UCSD-AML1 (cell line): ENCODE measurements around the gene CLEC2D.
"Not testable (repeated sequence)": the region's sequence is repeated elsewhere in the genome, so short reads cannot be mapped to it uniquely, and the experiment has no call there.

Source experiments
- DNase-seq: peaks from one replicate; lab custom pipeline; 2025; ENCODE audit not compliant: unreplicated experiment; lab: John Stamatoyannopoulos, UW

CLEC2D gene

GRCh38 chr12:9725213-9725870 lies 55.8 kb downstream of the CLEC2D start:
- DNase-seq, result no peak

GRCh38 chr12:9727813-9728212 lies 58.3 kb downstream of the CLEC2D start:
- no peak for DNase-seq

GRCh38 chr12:9729082-9729481 lies 59.6 kb downstream of the CLEC2D start:
- DNase-seq, result no peak

GRCh38 chr12:9730011-9730410 lies 60.5 kb downstream of the CLEC2D start:
- no peak for DNase-seq

- DNase-seq, result peak; percentile 50
Measured at GRCh38 chr12:9730591-9730990, 61.1 kb downstream of the CLEC2D start.

- DNase-seq, result no peak
Measured at GRCh38 chr12:9731393-9731792, 61.9 kb downstream of the CLEC2D start.

- no peak for DNase-seq
Measured at GRCh38 chr12:9731797-9732196, 62.3 kb downstream of the CLEC2D start.

GRCh38 chr12:9732921-9733461 lies 63.5 kb downstream of the CLEC2D start, which contains the start of gene CLECL1:
CLECL1 (minus strand) TSS chr12:9733097.
- DNase-seq, result no peak

GRCh38 chr12:9735601-9736000 lies 66.1 kb downstream of the CLEC2D start:
- DNase-seq, result no peak

- no peak for DNase-seq
Measured at GRCh38 chr12:9736936-9737705, 67.6 kb downstream of the CLEC2D start.

GRCh38 chr12:9738905-9739304 lies 69.4 kb downstream of the CLEC2D start:
- DNase-seq, result not testable (repeated sequence)

GRCh38 chr12:9739404-9740105 lies 70.0 kb downstream of the CLEC2D start:
- DNase-seq, result not testable (repeated sequence)

GRCh38 chr12:9740106-9740750 lies 70.7 kb downstream of the CLEC2D start:
- DNase-seq, result no peak

GRCh38 chr12:9741726-9742125 lies 72.2 kb downstream of the CLEC2D start:
- DNase-seq, result no peak

- peak; percentile 21 for DNase-seq
Measured at GRCh38 chr12:9742661-9743060, 73.1 kb downstream of the CLEC2D start.

- DNase-seq, result no peak
Measured at GRCh38 chr12:9745199-9745598, 75.7 kb downstream of the CLEC2D start.
